HG02571 (cell line): ENCODE results near the gene SPTBN4.
"Not testable (repeated sequence)": the region's sequence is repeated elsewhere in the genome, so short reads cannot be mapped to it uniquely, and the experiment has no call there.

Experiments
- ATAC-seq: cut with Tn5 transposase; IDR thresholded peaks from one replicate; pipeline ENCODE4 v1.9.1; 2021; ENCODE audit warnings: mild to moderate bottlenecking, moderate library complexity; ENCODE audit not compliant: unreplicated experiment

Gene SPTBN4

GRCh38 chr19:40466985-40467734, at the start of gene SPTBN4:
SPTBN4 (plus strand) TSS chr19:40467001; CDS start chr19:40472622, 5,621 bp downstream.
- no peak for ATAC-seq

DNA sequence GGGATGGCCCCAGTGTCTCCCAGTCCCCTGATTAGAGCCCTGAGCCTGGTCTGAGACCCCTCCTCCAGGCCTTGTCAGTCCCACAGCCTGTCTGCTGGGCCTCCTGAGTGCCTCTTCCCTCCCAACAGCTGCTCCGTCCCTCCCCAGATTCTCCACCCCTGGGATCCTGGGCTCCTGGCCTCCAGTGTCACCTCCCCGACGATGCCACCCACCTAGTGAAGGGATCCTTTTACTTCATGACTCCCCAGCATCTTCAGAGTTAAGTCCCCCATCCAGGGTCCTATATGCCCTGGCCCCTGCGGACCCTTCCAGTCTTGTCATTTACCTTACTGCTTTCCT, 49.2 kb upstream of the SPTBN4 start:
- no peak for ATAC-seq

DNA sequence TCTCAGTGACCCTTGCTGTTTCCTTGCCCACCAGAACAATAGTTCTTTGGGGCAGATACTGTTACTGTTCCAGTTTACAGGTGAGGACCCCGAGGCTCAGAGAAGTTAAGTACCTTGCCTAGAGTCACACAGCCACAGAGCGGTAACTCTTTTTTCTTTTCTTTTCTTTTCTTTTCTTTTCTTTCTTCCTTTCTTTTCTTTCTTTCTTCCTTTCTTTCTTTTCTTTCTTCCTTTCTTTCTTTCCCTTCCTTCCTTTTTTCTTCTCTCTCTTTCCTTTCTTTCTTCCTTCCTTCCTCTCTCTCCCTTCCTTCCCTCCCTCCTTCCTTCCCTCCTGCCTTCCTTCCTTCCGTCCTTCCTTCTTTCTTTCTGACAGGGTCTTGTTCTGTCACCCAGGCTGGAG, 48.8 kb upstream of the SPTBN4 start:
- no peak for ATAC-seq

DNA sequence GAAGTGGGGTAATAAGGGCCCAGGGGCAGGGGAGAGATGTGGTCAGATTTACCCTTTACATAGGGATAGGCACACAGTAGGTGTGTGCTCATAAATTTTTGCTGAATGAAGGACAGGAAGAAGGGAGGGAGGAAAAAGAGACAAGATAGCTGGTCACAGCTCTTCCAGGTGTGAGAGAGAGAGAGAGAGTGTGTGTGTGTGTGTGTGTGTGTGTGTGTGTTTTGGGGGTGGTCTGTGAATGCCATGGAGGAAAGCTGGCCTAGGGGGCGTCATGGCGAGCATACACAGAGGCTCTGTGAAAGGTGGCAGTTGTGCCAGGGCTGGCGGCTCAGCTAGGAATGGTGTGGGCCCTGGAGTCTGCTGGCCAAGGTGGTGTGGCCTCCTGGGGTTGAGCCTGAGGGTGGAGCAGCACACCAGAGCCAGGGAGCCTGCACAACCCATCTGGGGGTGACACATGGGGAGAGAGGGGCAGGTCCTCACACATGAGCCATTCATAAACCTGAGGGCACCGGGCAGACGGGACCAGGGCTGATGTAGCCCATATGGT, 47.7 kb upstream of the SPTBN4 start:
- no peak for ATAC-seq

DNA sequence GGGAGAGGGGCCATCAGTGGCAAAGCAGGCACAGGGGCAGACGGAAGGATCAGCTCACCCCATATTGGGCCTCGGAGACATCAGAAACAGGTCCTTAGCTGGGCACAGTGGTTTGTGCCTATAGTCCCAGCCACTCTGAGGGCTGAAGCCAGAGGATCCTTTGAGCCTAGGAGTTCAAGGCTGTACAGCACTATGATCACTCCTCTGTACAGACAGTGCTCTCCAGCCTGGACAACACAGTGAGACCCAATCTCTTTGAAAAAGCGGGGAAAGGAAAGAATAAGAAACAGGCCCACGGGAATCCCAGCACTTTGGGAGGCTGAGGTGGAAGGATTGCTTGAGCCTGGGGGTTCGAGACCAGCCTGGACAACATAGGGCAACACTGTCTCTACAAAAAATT, 47.0 kb upstream of the SPTBN4 start:
- ATAC-seq: no peak

DNA sequence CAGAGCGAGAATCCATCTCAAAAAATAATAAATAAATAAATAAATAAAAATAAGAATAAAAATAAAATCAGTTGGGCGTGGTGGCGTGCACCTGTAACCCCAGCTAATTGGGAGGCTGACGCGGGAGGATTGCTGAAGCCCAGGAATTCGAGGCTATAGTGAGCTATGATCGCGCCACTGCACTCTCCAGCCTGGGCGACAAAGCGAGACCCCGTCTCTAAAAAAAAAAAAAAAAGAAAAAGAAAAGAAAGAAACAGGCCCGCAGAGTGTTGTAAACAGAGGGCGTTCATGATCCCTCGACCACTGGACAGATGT, 46.4 kb upstream of the SPTBN4 start:
- no peak for ATAC-seq

DNA sequence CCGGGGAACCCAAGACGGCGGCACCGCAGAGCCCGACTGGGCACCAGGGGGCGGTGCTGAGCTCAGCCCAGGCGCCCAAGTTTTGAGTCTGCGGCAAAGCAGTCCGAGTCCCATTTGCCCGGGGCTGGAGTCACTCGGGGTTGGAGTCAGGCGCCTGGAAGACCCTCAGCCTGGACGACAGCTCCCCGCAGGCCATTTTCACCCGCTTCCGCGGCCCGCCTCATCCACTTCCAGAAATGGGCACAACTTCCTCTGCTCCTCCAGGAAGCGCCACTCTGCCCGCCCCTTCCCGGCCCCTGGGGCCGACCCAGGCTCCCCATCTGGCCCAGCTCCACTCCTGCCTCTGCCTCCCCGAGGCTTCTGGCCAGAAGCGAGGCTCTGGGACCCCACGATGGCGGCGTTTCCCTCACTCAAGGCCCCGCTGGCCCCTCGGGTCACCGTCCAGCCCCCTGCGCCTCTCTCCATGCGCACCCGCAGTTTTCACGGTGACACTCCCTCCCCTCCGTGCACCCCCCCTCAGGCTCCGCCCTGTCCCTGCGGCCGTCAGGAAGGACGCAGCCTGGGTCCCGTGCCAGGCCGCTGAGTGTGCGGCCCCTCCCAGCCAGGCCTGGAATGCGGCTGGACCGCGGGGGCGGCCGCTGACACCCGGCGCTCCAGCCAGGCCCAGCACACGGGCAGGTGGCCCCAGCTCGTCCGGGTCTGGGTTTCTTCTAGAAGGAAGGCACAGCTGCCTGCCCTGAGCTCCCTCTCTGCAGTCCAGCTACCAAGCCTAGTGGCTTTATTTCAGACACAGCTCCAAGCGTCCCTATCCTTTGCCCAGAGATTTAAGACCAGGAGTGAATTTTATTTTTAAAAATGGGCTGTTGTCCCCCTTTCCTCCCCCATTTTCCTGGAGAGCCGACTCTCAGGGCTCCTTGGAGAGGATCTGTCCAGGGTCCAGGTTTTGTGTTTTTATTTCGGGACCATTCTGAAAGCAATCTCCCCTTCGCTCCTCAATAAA, 45.7 kb upstream of the SPTBN4 start:
- no peak for ATAC-seq

DNA sequence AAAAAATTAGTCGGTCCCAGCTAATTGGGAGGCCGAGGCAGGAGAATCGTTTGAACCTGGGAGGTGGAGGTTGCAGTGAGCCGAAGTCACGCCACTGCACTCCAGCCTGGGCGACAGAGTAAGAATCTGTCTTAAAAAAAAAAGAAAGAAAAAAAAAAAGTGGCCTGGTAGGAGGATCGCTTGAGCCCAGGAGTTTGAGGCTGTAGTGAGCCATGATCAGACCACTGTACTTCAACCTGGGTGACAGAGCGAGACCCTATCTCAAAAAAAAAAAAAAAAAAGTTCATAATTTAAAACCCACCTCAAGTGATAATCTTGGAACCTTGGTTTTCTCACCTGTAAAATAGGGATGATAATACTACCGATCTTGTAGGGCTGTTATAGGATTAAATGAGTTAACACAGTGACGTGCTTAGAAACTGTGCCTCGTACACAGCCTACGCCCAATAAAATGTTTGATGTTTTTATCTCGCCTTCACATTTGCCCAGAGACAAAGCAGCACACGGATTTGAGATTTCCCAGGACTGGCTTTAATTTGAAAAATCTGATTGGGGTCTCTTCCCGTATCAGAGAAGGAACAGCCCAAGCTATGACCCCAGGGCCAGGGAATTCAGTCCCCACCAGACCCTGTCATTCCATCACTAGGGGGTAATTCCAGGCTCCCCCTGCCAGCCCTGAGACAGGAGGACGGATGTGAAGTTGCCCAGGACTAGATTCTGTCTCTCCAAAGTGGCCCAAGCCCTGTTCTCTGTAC, 44.6 kb upstream of the SPTBN4 start:
- no peak for ATAC-seq

DNA sequence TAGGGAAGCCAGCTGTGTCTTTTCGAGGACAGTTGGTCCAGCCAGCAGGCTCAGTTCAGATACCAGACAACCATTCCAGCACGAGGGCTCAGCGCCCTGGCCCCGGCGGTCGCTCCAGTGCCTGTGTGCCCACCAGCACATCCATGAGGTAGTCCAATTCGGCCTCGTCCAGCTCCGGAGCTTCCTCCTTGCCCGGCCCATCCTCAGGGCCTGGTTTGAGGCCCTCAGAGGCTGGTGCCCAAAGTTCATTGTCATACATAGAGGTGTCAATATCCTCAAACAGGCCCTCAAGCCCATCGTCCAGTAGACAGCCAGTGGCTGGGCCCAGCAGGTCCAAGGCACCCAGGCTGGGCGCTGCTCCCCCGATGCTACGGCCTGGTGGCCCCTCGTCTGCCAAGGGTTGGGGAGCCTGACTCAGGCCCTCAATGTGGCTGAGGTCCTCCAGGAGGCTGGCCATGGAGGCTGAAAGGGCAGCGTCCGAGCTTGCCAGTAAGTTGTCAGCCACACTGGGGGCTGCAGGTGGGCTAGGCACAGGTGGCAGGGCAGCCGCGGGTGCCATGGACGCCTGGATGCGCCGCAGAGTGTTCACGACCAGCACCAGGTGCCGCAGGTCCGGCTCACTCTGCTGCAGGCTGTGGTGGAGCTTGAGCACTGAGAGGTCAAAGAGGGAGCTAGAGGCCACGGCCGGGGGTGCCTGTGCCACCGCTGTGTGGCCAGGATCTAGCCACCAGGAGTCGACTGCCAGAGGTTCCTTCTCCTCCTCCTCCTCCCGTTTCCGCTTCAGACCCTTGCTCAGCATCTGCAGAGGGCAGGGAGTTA, 43.8 kb upstream of the SPTBN4 start:
- ATAC-seq: no peak

DNA sequence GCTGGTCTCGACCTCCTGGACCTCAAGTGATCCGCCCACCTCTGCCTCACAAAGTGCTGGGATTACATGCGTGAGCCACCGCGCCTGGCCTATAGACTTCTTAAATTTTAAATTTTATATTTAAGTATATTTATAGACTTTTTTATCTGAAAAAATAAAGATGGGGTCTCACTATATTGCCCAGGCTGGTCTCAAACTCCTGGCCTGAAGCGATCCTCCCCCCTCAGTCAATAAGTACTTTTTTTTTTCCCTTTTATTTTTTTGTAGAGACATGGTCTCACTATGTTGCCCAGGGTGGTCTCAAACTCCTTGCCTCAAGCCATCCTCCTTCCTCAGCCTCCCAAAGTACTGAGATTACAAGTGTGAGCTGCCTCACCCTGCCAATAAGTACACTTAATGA, 42.9 kb upstream of the SPTBN4 start:
- ATAC-seq: no peak

GRCh38 chr19:40424637-40425449, 42.0 kb upstream of the SPTBN4 start:
- no peak for ATAC-seq

DNA sequence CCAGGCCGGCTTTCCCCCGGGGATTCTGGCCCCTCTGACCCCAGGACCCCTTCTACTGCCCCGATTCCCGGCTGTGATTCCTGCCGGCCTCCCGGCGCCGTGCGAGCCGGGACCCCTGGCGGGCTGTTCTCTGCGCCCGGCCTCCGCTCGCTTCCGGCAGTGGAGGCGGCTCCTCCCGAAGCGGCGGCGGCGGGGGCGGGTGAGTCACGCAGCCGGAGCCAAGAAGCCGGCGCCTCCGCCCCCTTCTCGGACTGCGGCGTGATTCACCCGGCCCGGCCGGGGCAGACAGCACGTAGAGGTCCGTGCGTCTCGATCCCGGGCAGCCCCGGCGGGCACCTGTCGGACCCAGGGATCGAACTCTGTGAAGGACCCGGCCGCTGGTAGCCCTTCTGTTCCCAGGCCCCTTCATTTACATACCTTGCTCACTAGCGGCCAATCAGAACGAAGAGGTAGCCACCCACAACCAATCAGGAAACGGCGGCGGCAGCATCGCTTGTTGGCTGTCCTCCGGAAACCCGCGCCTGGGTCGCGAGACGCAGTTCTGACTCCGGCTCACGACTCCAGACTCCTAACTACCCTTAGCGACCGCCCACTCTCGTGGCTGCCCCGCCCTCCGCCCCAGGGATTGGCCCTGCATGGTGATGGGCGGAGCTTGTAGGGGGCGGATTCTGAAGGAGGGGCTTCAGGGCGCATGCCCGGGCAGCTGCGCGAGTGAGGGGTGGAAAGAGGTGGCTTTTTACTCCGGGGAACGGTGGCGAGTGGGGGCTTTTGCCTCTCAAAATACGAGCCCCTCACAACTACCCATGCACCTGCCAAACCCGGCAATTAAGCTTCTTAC, 41.1 kb upstream of the SPTBN4 start, which contains the start of gene SERTAD1:
Gene SERTAD1, minus strand, starts transcription at position 543 of the 838 bp plus-strand sequence. CDS start 2,446 bp downstream, outside the sequence.
- peak; percentile 79 for ATAC-seq

- not testable (repeated sequence) for ATAC-seq
Observed at GRCh38 chr19:40428197-40428596, 38.6 kb upstream of the SPTBN4 start.

GRCh38 chr19:40430242-40430641, 36.6 kb upstream of the SPTBN4 start:
- not testable (repeated sequence) for ATAC-seq

DNA sequence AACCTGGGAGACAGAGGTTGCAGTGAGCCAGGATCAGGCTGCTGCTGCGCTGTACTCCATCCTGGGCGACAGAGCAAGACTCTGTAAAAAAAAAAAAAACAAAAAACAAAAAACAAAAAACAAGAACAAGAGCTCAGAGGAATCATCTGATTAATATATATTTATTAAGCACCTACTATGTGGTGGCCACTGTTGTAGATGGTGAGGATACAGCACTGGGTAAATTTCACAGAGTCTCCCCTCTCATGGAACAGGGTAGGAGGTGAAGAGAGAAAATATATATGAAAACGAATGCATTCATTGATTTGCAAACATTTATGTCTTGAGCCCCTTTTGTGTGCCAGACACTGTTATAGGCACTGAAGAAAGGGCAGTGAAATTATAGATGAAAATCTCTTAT, 35.1 kb upstream of the SPTBN4 start:
- no peak for ATAC-seq

DNA sequence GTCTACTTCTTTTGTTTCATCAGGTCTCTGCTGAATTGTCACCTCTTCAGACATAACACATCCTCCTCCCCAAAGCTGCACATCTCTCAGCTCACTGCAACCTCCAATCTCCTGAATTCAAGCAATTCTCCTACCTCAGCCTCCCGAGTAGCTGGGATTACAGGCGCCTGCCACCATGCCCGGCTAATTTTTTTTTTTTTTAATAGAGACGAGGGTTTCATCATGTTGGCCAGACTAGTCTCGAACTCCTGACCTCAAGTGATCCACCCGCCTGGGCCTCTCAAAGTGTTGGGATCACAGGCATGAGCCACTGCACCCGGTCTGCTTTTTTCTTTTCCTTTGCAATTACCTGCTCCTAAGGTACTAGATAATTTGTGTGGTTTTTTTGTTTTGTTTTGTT, 34.0 kb upstream of the SPTBN4 start:
- ATAC-seq: not testable (repeated sequence)

DNA sequence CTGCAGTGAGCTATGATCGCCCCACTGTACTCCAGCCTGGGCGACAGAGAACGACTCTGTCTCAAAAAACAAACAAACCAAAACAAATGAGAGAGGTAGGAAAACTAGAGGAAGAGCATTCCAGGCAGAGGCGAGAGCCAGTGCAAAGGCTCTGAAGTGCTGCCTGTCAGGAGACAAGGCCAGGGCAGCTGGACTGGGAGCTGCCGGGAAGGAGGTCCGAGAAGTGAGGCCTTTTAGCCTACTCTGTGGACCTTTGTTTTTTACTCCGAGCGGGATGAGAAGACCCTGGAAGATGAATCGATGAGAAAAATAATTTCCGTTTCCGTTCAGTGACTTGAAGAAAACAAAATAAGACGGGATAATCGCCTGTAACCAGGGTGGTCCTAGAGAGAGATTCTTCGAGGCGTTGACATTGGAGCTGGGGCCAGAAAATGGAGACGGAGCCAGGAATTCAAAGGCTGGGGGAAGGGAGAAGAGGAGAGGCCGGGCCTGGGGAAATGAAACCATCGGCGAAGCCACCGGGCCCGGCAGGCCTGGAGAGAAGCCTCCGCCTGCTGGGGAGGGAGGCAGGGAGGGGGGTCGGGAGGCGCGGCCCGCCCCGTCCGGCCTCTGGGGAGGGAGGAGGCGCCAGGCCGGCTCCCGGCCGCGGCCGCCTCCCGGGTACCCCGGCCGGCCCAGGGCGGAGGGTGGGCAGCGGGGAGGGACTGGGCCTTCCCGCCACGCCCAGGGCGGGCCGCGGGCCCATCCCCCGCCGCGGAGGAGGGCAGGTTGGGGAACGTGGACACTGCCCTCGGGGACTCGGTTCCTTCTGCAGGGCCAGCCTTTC, 33.2 kb upstream of the SPTBN4 start:
- peak; percentile 61 for ATAC-seq

DNA sequence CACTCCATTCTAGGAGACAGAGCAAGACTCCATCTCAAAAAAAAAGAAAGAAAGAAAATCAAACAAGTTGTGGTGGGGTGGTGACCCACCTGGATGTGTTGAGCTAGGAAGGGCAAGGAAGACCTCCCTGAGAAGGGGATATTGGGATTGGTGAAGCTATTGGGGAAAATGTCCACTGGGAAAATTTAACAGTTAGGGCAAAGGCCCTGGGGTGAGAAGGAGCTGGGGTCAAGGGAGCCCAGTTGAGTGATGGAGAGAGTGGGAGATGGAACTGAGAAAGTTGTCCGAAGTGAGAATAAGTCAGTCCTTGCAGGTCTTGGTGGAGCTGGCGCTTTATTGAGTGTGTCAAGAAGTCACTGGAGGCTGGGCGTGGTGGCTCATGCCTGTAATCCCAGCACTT, 28.5 kb upstream of the SPTBN4 start:
- ATAC-seq: no peak
